Coronary artery (tissue), 2 donors: ENCODE results near the gene CALCOCO1.
A peak's percentile ranks its signal among the peaks of the same experiment; 100 is the strongest.

ENCODE experiments used
- DNase-seq: peaks from one replicate; pipeline ENCODE4 v3.0.0-alpha.2; 2017; ENCODE audit warnings: low spot score
- H3K27ac ChIP-seq, 2 donors: fragments of 200-600 bp; sonication (generic); one replicate each; pipeline ENCODE4 v1.5.1; 2016 to 2019
- H3K4me3 ChIP-seq: fragments of 200-600 bp; sonication (generic); 2 replicates; pipeline ENCODE4 v1.5.1; 2016; ENCODE audit warnings: mild to moderate bottlenecking, moderate library complexity
- CTCF ChIP-seq: fragments of 200-600 bp; sonication (generic); IDR thresholded peaks from one replicate; pipeline ENCODE4 v1.5.1; 2019; ENCODE audit warnings: antibody characterized with exemption

CALCOCO1 gene

GRCh38 chr12:53675701-53676607 is 51.3 kb downstream of the CALCOCO1 start, which contains the start of gene ATP5MC2:
ATP5MC2 (minus strand) TSS chr12:53676083; CDS start chr12:53672614, 3,469 bp downstream.
- TF ChIP-seq CTCF, result peak; percentile 98
- DNase-seq, result peak; percentile 99
- peak within 1 kb of the TSS; percentile 85 for H3K4me3 ChIP-seq
- H3K27ac ChIP-seq, result peak within 1 kb of the TSS; percentile 91 to 95

- no peak for DNase-seq
Observed at GRCh38 chr12:53674977-53675700, 52.1 kb downstream of the CALCOCO1 start.

GRCh38 chr12:53670971-53671370 is 56.3 kb downstream of the CALCOCO1 start:
- DNase-seq, result no peak
- H3K4me3 ChIP-seq, result no peak overlapping the region
- TF ChIP-seq CTCF, result no peak
- no peak overlapping the region for H3K27ac ChIP-seq

More at GRCh38 chr12:53674977-53675700, 52.1 kb downstream of the CALCOCO1 start:
- Histone ChIP-seq H3K4me3 (peak overlapping the region; percentile 85), H3K27ac (peak overlapping the region; percentile 82 to 91)
- TF ChIP-seq CTCF, result no peak

- no peak for TF ChIP-seq CTCF
- Histone ChIP-seq H3K4me3 (no peak overlapping the region), H3K27ac (no peak overlapping the region)
- no peak for DNase-seq
Observed at GRCh38 chr12:53670308-53670707, 56.9 kb downstream of the CALCOCO1 start.

GRCh38 chr12:53667080-53667479 is 60.2 kb downstream of the CALCOCO1 start:
- H3K27ac ChIP-seq, result peak overlapping the region in 1 of 2 donors; percentile 16
- no peak overlapping the region for H3K4me3 ChIP-seq
- TF ChIP-seq CTCF, result no peak
- no peak for DNase-seq

GRCh38 chr12:53664936-53665335 is 62.3 kb downstream of the CALCOCO1 start:
- no peak overlapping the region for H3K4me3 ChIP-seq
- TF ChIP-seq CTCF, result no peak
- no peak for DNase-seq
- no peak overlapping the region for H3K27ac ChIP-seq
